Activated T-helper 9 cell treated with anti-CD3 and anti-CD28 coated beads, Interleukin-2, amount 50 U/mL, for 16 hours (primary cell): ENCODE measurements around the gene OTOGL.
"Not testable (repeated sequence)": the region's sequence is repeated elsewhere in the genome, so short reads cannot be mapped to it uniquely, and the experiment has no call there.

Experiments used
- DNase-seq: peaks from one replicate; pipeline ENCODE4 v3.0.0-alpha.2; 2020; ENCODE audit warnings: low read depth

OTOGL gene

GRCh38 chr12:80186727-80187217 lies 87.4 kb downstream of the OTOGL start:
- no peak for DNase-seq

GRCh38 chr12:80187660-80188090 lies 88.3 kb downstream of the OTOGL start:
- no peak for DNase-seq

GRCh38 chr12:80188576-80188975 lies 89.2 kb downstream of the OTOGL start:
- no peak for DNase-seq

- DNase-seq = no peak
Measured at GRCh38 chr12:80189241-80189640, 89.9 kb downstream of the OTOGL start.

- no peak for DNase-seq
Measured at GRCh38 chr12:80190001-80190400, 90.7 kb downstream of the OTOGL start.

GRCh38 chr12:80192087-80192486 lies 92.8 kb downstream of the OTOGL start:
- DNase-seq = no peak

- no peak for DNase-seq
Measured at GRCh38 chr12:80193865-80194264, 94.5 kb downstream of the OTOGL start.

- no peak for DNase-seq
Measured at GRCh38 chr12:80195074-80195726, 95.9 kb downstream of the OTOGL start.

GRCh38 chr12:80195737-80196136 lies 96.4 kb downstream of the OTOGL start:
- DNase-seq = no peak

GRCh38 chr12:80196419-80196818 lies 97.1 kb downstream of the OTOGL start:
- no peak for DNase-seq

GRCh38 chr12:80198782-80199337 lies 99.5 kb downstream of the OTOGL start:
- DNase-seq = no peak

GRCh38 chr12:80199931-80200330 lies 100.6 kb downstream of the OTOGL start:
- DNase-seq = no peak

- no peak for DNase-seq
Measured at GRCh38 chr12:80200414-80200813, 101.1 kb downstream of the OTOGL start.

- no peak for DNase-seq
Measured at GRCh38 chr12:80201908-80202307, 102.6 kb downstream of the OTOGL start.

GRCh38 chr12:80205960-80206359 lies 106.6 kb downstream of the OTOGL start:
- no peak for DNase-seq

- no peak for DNase-seq
Measured at GRCh38 chr12:80208071-80208470, 108.7 kb downstream of the OTOGL start.

- DNase-seq = no peak
Measured at GRCh38 chr12:80211671-80212070, 112.3 kb downstream of the OTOGL start.

- no peak for DNase-seq
Measured at GRCh38 chr12:80212938-80213645, 113.8 kb downstream of the OTOGL start.

- no peak for DNase-seq
Measured at GRCh38 chr12:80213871-80214270, 114.5 kb downstream of the OTOGL start.

- DNase-seq = no peak
Measured at GRCh38 chr12:80217011-80217535, 117.7 kb downstream of the OTOGL start.

GRCh38 chr12:80218925-80219324 lies 119.6 kb downstream of the OTOGL start:
- DNase-seq = not testable (repeated sequence)

GRCh38 chr12:80219345-80219744 lies 120.0 kb downstream of the OTOGL start:
- DNase-seq = no peak

- DNase-seq = no peak
Measured at GRCh38 chr12:80222261-80222660, 122.9 kb downstream of the OTOGL start.
